H9 (cell line): ENCODE data around the gene KRTAP5-11. TPM values are rescaled to one million over a fixed set of nuclear protein-coding genes. Genes with fewer than 3 reads are reported as not detected.

ENCODE experiments used
- DNase-seq: peaks from one replicate; pipeline ENCODE4 v3.0.0-alpha.2; 2017
- H2AFZ ChIP-seq: one replicate; pipeline ENCODE4 v1.6.1; 2013; ENCODE audit warnings: mild to moderate bottlenecking, low read length, control low read depth, moderate library complexity
- H2AK5ac ChIP-seq: 2 replicates; pipeline ENCODE4 v1.6.1; 2013; ENCODE audit warnings: low read length, control low read depth, mixed read lengths; ENCODE audit not compliant: insufficient read length
- H2BK120ac ChIP-seq: one replicate; pipeline ENCODE4 v1.6.1; 2013; ENCODE audit warnings: low read depth, mild to moderate bottlenecking, low read length, control low read depth, inconsistent platforms; ENCODE audit not compliant: poor library complexity, severe bottlenecking
- H2BK12ac ChIP-seq: 2 replicates; pipeline ENCODE4 v1.6.1; 2013; ENCODE audit warnings: low read length, control low read depth, mixed read lengths, low read depth; ENCODE audit not compliant: insufficient read length
- H2BK15ac ChIP-seq: 2 replicates; pipeline ENCODE4 v1.6.1; 2013; ENCODE audit warnings: low read depth, low read length, control low read depth
- H2BK20ac ChIP-seq: one replicate; pipeline ENCODE4 v1.6.1; 2013; ENCODE audit warnings: low read depth, mild to moderate bottlenecking, low read length, control low read depth, inconsistent platforms; ENCODE audit not compliant: poor library complexity, severe bottlenecking
- H2BK5ac ChIP-seq: 2 replicates; pipeline ENCODE4 v1.6.1; 2013; ENCODE audit warnings: low read length, control low read depth, mixed read lengths; ENCODE audit not compliant: insufficient read length
- H3K14ac ChIP-seq: 2 replicates; pipeline ENCODE4 v1.6.1; 2013; ENCODE audit warnings: low read length, control low read depth; ENCODE audit not compliant: insufficient read depth
- H3K18ac ChIP-seq: 2 replicates; pipeline ENCODE4 v1.6.1; 2013; ENCODE audit warnings: low read depth, mild to moderate bottlenecking, mixed read lengths, low read length, control low read depth; ENCODE audit not compliant: insufficient read length
- H3K23ac ChIP-seq: 2 replicates; pipeline ENCODE4 v1.6.1; 2013; ENCODE audit warnings: low read length, control low read depth, mixed read lengths, low read depth; ENCODE audit not compliant: insufficient read length
- H3K23me2 ChIP-seq: 2 replicates; pipeline ENCODE4 v1.6.1; 2013; ENCODE audit warnings: low read depth, mild to moderate bottlenecking, mixed read lengths, low read length, control low read depth; ENCODE audit not compliant: insufficient read length, poor library complexity, severe bottlenecking
- H3K27ac ChIP-seq: 2 replicates; pipeline ENCODE4 v1.5.1; 2013; ENCODE audit warnings: low read length, control low read depth, mixed read lengths, low read depth; ENCODE audit not compliant: insufficient read length
- H3K27me3 ChIP-seq: 2 replicates; pipeline ENCODE4 v1.6.1; 2013; ENCODE audit warnings: low read length, control low read depth, inconsistent platforms; ENCODE audit not compliant: insufficient read depth
- H3K4ac ChIP-seq: 2 replicates; pipeline ENCODE4 v1.6.1; 2013; ENCODE audit warnings: low read depth, mild to moderate bottlenecking, control low read depth, inconsistent platforms, low read length, moderate library complexity
- H3K4me1 ChIP-seq: 2 replicates; pipeline ENCODE4 v1.6.1; 2013; ENCODE audit warnings: low read length, control low read depth, inconsistent platforms; ENCODE audit not compliant: insufficient read depth
- H3K4me2 ChIP-seq: 2 replicates; pipeline ENCODE4 v1.6.1; 2013; ENCODE audit warnings: low read length, control low read depth, mixed read lengths; ENCODE audit not compliant: insufficient read length, insufficient read depth
- H3K56ac ChIP-seq: 2 replicates; pipeline ENCODE4 v1.6.1; 2013; ENCODE audit warnings: low read depth, mild to moderate bottlenecking, mixed read lengths, low read length, control low read depth; ENCODE audit not compliant: insufficient read length
- H3K79me1 ChIP-seq: 2 replicates; pipeline ENCODE4 v1.6.1; 2013; ENCODE audit warnings: low read depth, mild to moderate bottlenecking, moderate library complexity, low read length, control low read depth, inconsistent platforms; ENCODE audit not compliant: insufficient read depth, poor library complexity, severe bottlenecking
- H3K79me2 ChIP-seq: 2 replicates; pipeline ENCODE4 v1.6.1; 2013; ENCODE audit warnings: low read length, control low read depth, inconsistent platforms; ENCODE audit not compliant: insufficient read depth
- H3K9ac ChIP-seq: 2 replicates; pipeline ENCODE4 v1.6.1; 2013; ENCODE audit warnings: low read length, control low read depth, mixed read lengths; ENCODE audit not compliant: insufficient read length; ENCODE audit errors: extremely low read depth
- H3K9me3 ChIP-seq: one replicate; pipeline ENCODE4 v1.6.1; 2013; ENCODE audit warnings: low read depth, low read length, inconsistent platforms; ENCODE audit not compliant: control insufficient read depth
- H3T11ph ChIP-seq: one replicate; pipeline ENCODE4 v1.6.1; 2013; ENCODE audit warnings: mild to moderate bottlenecking, low read length, control low read depth, inconsistent platforms
- H4K20me1 ChIP-seq: one replicate; pipeline ENCODE4 v1.6.1; 2013; ENCODE audit not compliant: control insufficient read depth, insufficient read length, insufficient read depth
- H4K5ac ChIP-seq: 2 replicates; pipeline ENCODE4 v1.6.1; 2013; ENCODE audit warnings: low read depth, mild to moderate bottlenecking, mixed read lengths, low read length, control low read depth; ENCODE audit not compliant: insufficient read length
- H4K8ac ChIP-seq: replicated peaks from 2 replicates; pipeline ENCODE4 v1.6.1; 2013; ENCODE audit warnings: low read length, control low read depth, mixed read lengths, low read depth; ENCODE audit not compliant: insufficient read length
- H4K91ac ChIP-seq: 2 replicates; pipeline ENCODE4 v1.6.1; 2013; ENCODE audit warnings: low read depth, mild to moderate bottlenecking, moderate library complexity, mixed read lengths, low read length, control low read depth; ENCODE audit not compliant: insufficient read length
- H3K27ac Mint-ChIP-seq, 3 experiments: 2 replicates in 2 of 3; 3 replicates in 1 of 3; pipeline ENCODE4 v1.8.0; 2020 to 2021; ENCODE audit warnings: mixed read lengths in 3 of 3, mild to moderate bottlenecking in 1 of 3, moderate library complexity in 1 of 3
- H3K27me3 Mint-ChIP-seq: 2 replicates; pipeline ENCODE4 v1.8.0; 2021; ENCODE audit warnings: low read depth, mild to moderate bottlenecking, moderate library complexity, mixed read lengths
- H3K36me3 Mint-ChIP-seq, 3 experiments: 2 replicates in 2 of 3; 3 replicates in 1 of 3; pipeline ENCODE4 v1.8.0; 2020 to 2021; ENCODE audit warnings: low read depth in 3 of 3, mixed read lengths in 3 of 3; ENCODE audit not compliant: insufficient read depth in 1 of 3
- H3K4me1 Mint-ChIP-seq, 2 experiments: 2 replicates each; pipeline ENCODE4 v1.8.0; 2020; ENCODE audit warnings: mixed read lengths in 2 of 2
- H3K4me3 Mint-ChIP-seq, 2 experiments: 2 replicates in 1 of 2; 3 replicates in 1 of 2; pipeline ENCODE4 v1.8.0; 2020 to 2021; ENCODE audit warnings: mild to moderate bottlenecking in 2 of 2, mixed read lengths in 2 of 2, moderate library complexity in 1 of 2
- H3K9me3 Mint-ChIP-seq, 2 experiments: 2 replicates in 1 of 2; 3 replicates in 1 of 2; pipeline ENCODE4 v1.8.0; 2020; ENCODE audit warnings: mild to moderate bottlenecking in 2 of 2, mixed read lengths in 2 of 2, moderate library complexity in 1 of 2
- CTCF ChIP-seq: fragments of 200-600 bp; sonication (generic); conservative IDR thresholded peaks from 3 replicates; pipeline ENCODE4 v1.8.0; 2021; ENCODE audit warnings: antibody characterized with exemption, mild to moderate bottlenecking
- total RNA-seq: library from RNA; stranded (reverse); gene quantifications from 2 replicates; pipeline ENCODE4 v1.2.1, GENCODE V29; 2021

The KRTAP5-11 gene
- total RNA-seq, 1 experiment from 2014 or later, result not detected

GRCh38 chr11:71562120-71562519, 20.6 kb downstream of the KRTAP5-11 start:
- no peaks in the 10 kb centered on the region for H3K23me2 ChIP-seq
- H3K27me3 Mint-ChIP-seq, result peaks cover 26% of the 10 kb centered on the region
- H3K4me1 Mint-ChIP-seq, result peaks cover 17 to 20% of the 10 kb centered on the region in 2 experiments

More at GRCh38 chr11:71562120-71562519, 20.6 kb downstream of the KRTAP5-11 start:
- H3K27me3 ChIP-seq, result no peaks in the 10 kb centered on the region
- H3T11ph ChIP-seq, result no peak overlapping the region
- H3K4me1 ChIP-seq, result no peaks in the 10 kb centered on the region; the same call in 1 of the 2 replicates
- H2BK15ac ChIP-seq, result no peak overlapping the region
- H3K9ac ChIP-seq, result no peak overlapping the region
- H4K8ac ChIP-seq, result no peak overlapping the region
- H2BK120ac ChIP-seq, result no peak overlapping the region
- no peak overlapping the region for H2AFZ ChIP-seq
- TF ChIP-seq CTCF, result no peak
- no peak overlapping the region for H3K56ac ChIP-seq
- H3K4me3 Mint-ChIP-seq, result no peak overlapping the region
- H4K91ac ChIP-seq, result no peak overlapping the region
- DNase-seq, result no peak
- no peaks in the 10 kb centered on the region for H3K79me2 ChIP-seq
- H3K9me3 Mint-ChIP-seq, result peaks cover 22 to 24% of the 10 kb centered on the region in 2 experiments
- no peak overlapping the region for H3K18ac ChIP-seq
- H3K27ac ChIP-seq, result no peak overlapping the region
- H4K5ac ChIP-seq, result no peak overlapping the region
- no peaks in the 10 kb centered on the region for H4K20me1 ChIP-seq
- no peak overlapping the region for H3K23ac ChIP-seq
- no peak overlapping the region for H3K4ac ChIP-seq
- H2BK12ac ChIP-seq, result no peak overlapping the region
- H2BK20ac ChIP-seq, result no peak overlapping the region
- no peak overlapping the region for H3K4me2 ChIP-seq
- H2BK5ac ChIP-seq, result no peak overlapping the region
- no peaks in the 10 kb centered on the region for H3K9me3 ChIP-seq
- H2AK5ac ChIP-seq, result no peak overlapping the region
- H3K79me1 ChIP-seq, result no peaks in the 10 kb centered on the region
- peaks cover 2 to 6% (median 5%) of the 10 kb centered on the region in 3 experiments; a peak in 4 of 7 replicates for H3K36me3 Mint-ChIP-seq
- H3K27ac Mint-ChIP-seq, result no peak overlapping the region
- no peak overlapping the region for H3K14ac ChIP-seq
